Stomach smooth muscle (tissue), 2 donors: ENCODE measurements around the gene ARHGAP25.

Experiments
- H3K27ac ChIP-seq: one replicate; pipeline ENCODE4 v1.7.0; 2013; ENCODE audit warnings: mild to moderate bottlenecking, low read length, inconsistent platforms
- H3K27me3 ChIP-seq, 2 donors: one replicate each; pipeline ENCODE4 v1.7.0; 2013; ENCODE audit warnings: low read length in 2 of 2; ENCODE audit not compliant: insufficient read depth in 2 of 2, control insufficient read depth in 1 of 2
- H3K36me3 ChIP-seq, 2 donors: one replicate each; pipeline ENCODE4 v1.7.0; 2013; ENCODE audit warnings: low read length in 2 of 2; ENCODE audit not compliant: control insufficient read depth in 2 of 2, insufficient read depth in 2 of 2
- H3K4me1 ChIP-seq: one replicate; pipeline ENCODE4 v1.7.0; 2013; ENCODE audit warnings: low read length; ENCODE audit not compliant: control insufficient read depth, insufficient read depth
- H3K4me3 ChIP-seq, 2 donors: one replicate each; pipeline ENCODE4 v1.7.0; 2013; ENCODE audit warnings: low read length in 2 of 2
- H3K9ac ChIP-seq, 2 donors: one replicate each; pipeline ENCODE4 v1.7.0; 2013; ENCODE audit warnings: low read length in 2 of 2, mild to moderate bottlenecking in 1 of 2
- H3K9me3 ChIP-seq, 2 donors: one replicate each; pipeline ENCODE4 v1.7.0; 2013; ENCODE audit warnings: low read length in 2 of 2; ENCODE audit not compliant: control insufficient read depth in 2 of 2
- donor health status: healthy.
- donor health status: Pancreatic carcinoma.

The ARHGAP25 gene

GRCh38 chr2:68853035-68853434 lies 118.4 kb downstream of the ARHGAP25 start:
- Histone ChIP-seq H3K4me3 (no peak overlapping the region), H3K4me1 (peaks cover 4% of the 10 kb centered on the region), H3K9me3 (no peaks in the 10 kb centered on the region), H3K9ac (no peak overlapping the region), H3K36me3 (no peaks in the 10 kb centered on the region), H3K27ac (no peak overlapping the region), H3K27me3 (no peaks in the 10 kb centered on the region)

GRCh38 chr2:68853915-68854314 lies 119.3 kb downstream of the ARHGAP25 start:
- H3K9me3 ChIP-seq, result no peaks in the 10 kb centered on the region
- H3K9ac ChIP-seq, result no peak overlapping the region
- H3K27me3 ChIP-seq, result no peaks in the 10 kb centered on the region
- peaks cover 8% of the 10 kb centered on the region for H3K4me1 ChIP-seq
- H3K27ac ChIP-seq, result no peak overlapping the region
- no peak overlapping the region for H3K4me3 ChIP-seq
- H3K36me3 ChIP-seq, result no peaks in the 10 kb centered on the region

GRCh38 chr2:68854476-68854875 lies 119.9 kb downstream of the ARHGAP25 start:
- peaks cover 11% of the 10 kb centered on the region for H3K4me1 ChIP-seq
- H3K27ac ChIP-seq, result no peak overlapping the region
- H3K4me3 ChIP-seq, result no peak overlapping the region
- H3K9ac ChIP-seq, result no peak overlapping the region
- H3K36me3 ChIP-seq, result no peaks in the 10 kb centered on the region
- H3K27me3 ChIP-seq, result no peaks in the 10 kb centered on the region
- no peaks in the 10 kb centered on the region for H3K9me3 ChIP-seq

GRCh38 chr2:68855550-68855949 lies 120.9 kb downstream of the ARHGAP25 start:
- Histone ChIP-seq H3K9me3 (no peaks in the 10 kb centered on the region), H3K36me3 (no peaks in the 10 kb centered on the region), H3K27me3 (no peaks in the 10 kb centered on the region), H3K9ac (no peak overlapping the region), H3K27ac (no peak overlapping the region), H3K4me3 (no peak overlapping the region), H3K4me1 (peaks cover 15% of the 10 kb centered on the region)

GRCh38 chr2:68857202-68857845 lies 122.7 kb downstream of the ARHGAP25 start:
- H3K4me1 ChIP-seq, result peaks cover 16% of the 10 kb centered on the region
- H3K9ac ChIP-seq, result no peak overlapping the region
- H3K36me3 ChIP-seq, result no peaks in the 10 kb centered on the region
- H3K27ac ChIP-seq, result peak overlapping the region; percentile 12
- H3K27me3 ChIP-seq, result no peaks in the 10 kb centered on the region
- H3K9me3 ChIP-seq, result no peaks in the 10 kb centered on the region
- no peak overlapping the region for H3K4me3 ChIP-seq

- peak overlapping the region; percentile 12 for H3K27ac ChIP-seq
- no peaks in the 10 kb centered on the region for H3K9me3 ChIP-seq
Measured at GRCh38 chr2:68857855-68858456, 123.3 kb downstream of the ARHGAP25 start.

GRCh38 chr2:68860111-68860510 lies 125.5 kb downstream of the ARHGAP25 start:
- Histone ChIP-seq H3K4me3 (no peak overlapping the region), H3K9me3 (no peaks in the 10 kb centered on the region), H3K27me3 (no peaks in the 10 kb centered on the region), H3K9ac (no peak overlapping the region), H3K4me1 (peaks cover 21% of the 10 kb centered on the region), H3K36me3 (no peaks in the 10 kb centered on the region), H3K27ac (peak overlapping the region; percentile 12)

More at GRCh38 chr2:68857855-68858456, 123.3 kb downstream of the ARHGAP25 start:
- H3K36me3 ChIP-seq, result no peaks in the 10 kb centered on the region
- H3K9ac ChIP-seq, result no peak overlapping the region
- H3K4me3 ChIP-seq, result no peak overlapping the region
- peaks cover 21% of the 10 kb centered on the region for H3K4me1 ChIP-seq
- no peaks in the 10 kb centered on the region for H3K27me3 ChIP-seq

- H3K27ac ChIP-seq, result no peak overlapping the region
- peaks cover 21% of the 10 kb centered on the region for H3K4me1 ChIP-seq
- no peak overlapping the region for H3K4me3 ChIP-seq
- no peak overlapping the region for H3K9ac ChIP-seq
- no peaks in the 10 kb centered on the region for H3K27me3 ChIP-seq
- H3K9me3 ChIP-seq, result no peaks in the 10 kb centered on the region
- H3K36me3 ChIP-seq, result no peaks in the 10 kb centered on the region
Measured at GRCh38 chr2:68861330-68861729, 126.7 kb downstream of the ARHGAP25 start.

GRCh38 chr2:68862889-68863288 lies 128.3 kb downstream of the ARHGAP25 start:
- peaks cover 21% of the 10 kb centered on the region for H3K4me1 ChIP-seq
- H3K36me3 ChIP-seq, result no peaks in the 10 kb centered on the region
- peak overlapping the region; percentile 22 to 44 for H3K4me3 ChIP-seq
- no peaks in the 10 kb centered on the region for H3K27me3 ChIP-seq
- H3K27ac ChIP-seq, result peak overlapping the region; percentile 43
- no peaks in the 10 kb centered on the region for H3K9me3 ChIP-seq
- no peak overlapping the region for H3K9ac ChIP-seq

GRCh38 chr2:68863996-68864395 lies 129.4 kb downstream of the ARHGAP25 start:
- H3K27ac ChIP-seq, result no peak overlapping the region
- H3K4me3 ChIP-seq, result no peak overlapping the region

GRCh38 chr2:68865108-68865507 lies 130.5 kb downstream of the ARHGAP25 start:
- no peaks in the 10 kb centered on the region for H3K36me3 ChIP-seq
- H3K4me3 ChIP-seq, result no peak overlapping the region
- no peaks in the 10 kb centered on the region for H3K27me3 ChIP-seq
- no peaks in the 10 kb centered on the region for H3K9me3 ChIP-seq
- no peak overlapping the region for H3K27ac ChIP-seq
- no peak overlapping the region for H3K9ac ChIP-seq
- H3K4me1 ChIP-seq, result peaks cover 14% of the 10 kb centered on the region

More at GRCh38 chr2:68863996-68864395, 129.4 kb downstream of the ARHGAP25 start:
- H3K9me3 ChIP-seq, result no peaks in the 10 kb centered on the region
- no peaks in the 10 kb centered on the region for H3K36me3 ChIP-seq
- no peaks in the 10 kb centered on the region for H3K27me3 ChIP-seq
- H3K4me1 ChIP-seq, result peaks cover 17% of the 10 kb centered on the region
- H3K9ac ChIP-seq, result no peak overlapping the region
